HFF-Myc (cell line): ENCODE results near the gene DHX34.

Source experiments
- DNase-seq: peaks from one replicate; pipeline ENCODE4 v3.0.0-alpha.2; 2011; ENCODE audit warnings: low read depth; ENCODE audit errors: extremely low read depth
- H3K4me3 ChIP-seq: replicated peaks from 2 replicates; pipeline ENCODE4 v1.5.1; 2011; ENCODE audit warnings: low read depth, mild to moderate bottlenecking, control low read depth, low read length
- TF ChIP-seq, protein P1 (sequence below): IDR thresholded peaks from 2 replicates; pipeline ENCODE4 v1.5.1; 2012; ENCODE audit warnings: mild to moderate bottlenecking, low read depth, low read length, control low read depth; ENCODE audit errors: missing control alignments

Gene DHX34

GRCh38 chr19:47309608-47310007, 39.5 kb upstream of the DHX34 start, which contains the start of gene C5AR1:
TSS of gene C5AR1 (plus strand) at chr19:47309861. CDS start at chr19:47309896, 35 bp downstream.
- no peak within 1 kb of the TSS for H3K4me3 ChIP-seq
- TF ChIP-seq, protein P1, sequence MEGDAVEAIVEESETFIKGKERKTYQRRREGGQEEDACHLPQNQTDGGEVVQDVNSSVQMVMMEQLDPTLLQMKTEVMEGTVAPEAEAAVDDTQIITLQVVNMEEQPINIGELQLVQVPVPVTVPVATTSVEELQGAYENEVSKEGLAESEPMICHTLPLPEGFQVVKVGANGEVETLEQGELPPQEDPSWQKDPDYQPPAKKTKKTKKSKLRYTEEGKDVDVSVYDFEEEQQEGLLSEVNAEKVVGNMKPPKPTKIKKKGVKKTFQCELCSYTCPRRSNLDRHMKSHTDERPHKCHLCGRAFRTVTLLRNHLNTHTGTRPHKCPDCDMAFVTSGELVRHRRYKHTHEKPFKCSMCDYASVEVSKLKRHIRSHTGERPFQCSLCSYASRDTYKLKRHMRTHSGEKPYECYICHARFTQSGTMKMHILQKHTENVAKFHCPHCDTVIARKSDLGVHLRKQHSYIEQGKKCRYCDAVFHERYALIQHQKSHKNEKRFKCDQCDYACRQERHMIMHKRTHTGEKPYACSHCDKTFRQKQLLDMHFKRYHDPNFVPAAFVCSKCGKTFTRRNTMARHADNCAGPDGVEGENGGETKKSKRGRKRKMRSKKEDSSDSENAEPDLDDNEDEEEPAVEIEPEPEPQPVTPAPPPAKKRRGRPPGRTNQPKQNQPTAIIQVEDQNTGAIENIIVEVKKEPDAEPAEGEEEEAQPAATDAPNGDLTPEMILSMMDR = no peak
- no peak for DNase-seq

- H3K4me3 ChIP-seq = no peak overlapping the region
- TF ChIP-seq, protein P1 = no peak
These were observed 38.8 kb upstream of the DHX34 start for GRCh38 chr19:47310323-47310722.

DNA sequence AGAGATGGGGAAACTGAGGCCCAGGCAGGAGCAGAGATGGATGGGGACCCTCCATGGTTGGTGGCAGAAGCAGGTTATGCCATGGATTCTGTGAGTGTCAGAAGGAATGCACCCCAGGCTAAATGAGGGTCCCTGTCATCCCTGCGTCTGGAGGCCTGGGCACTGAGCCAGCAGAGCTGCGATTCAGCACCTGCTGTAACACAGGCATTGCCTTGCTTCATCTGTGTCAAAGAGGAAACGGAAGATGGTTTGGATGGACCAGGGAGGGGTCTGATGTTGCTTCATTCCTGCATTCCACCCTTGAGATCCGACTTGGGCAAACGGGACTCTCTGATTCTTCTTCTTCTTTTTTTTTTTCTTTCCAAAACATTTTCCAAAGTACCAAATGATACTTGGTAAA, 38.3 kb upstream of the DHX34 start:
- TF ChIP-seq, protein P1 = no peak
- DNase-seq = no peak
- H3K4me3 ChIP-seq = no peak overlapping the region

More at GRCh38 chr19:47310323-47310722, 38.8 kb upstream of the DHX34 start:
- DNase-seq = no peak

DNA sequence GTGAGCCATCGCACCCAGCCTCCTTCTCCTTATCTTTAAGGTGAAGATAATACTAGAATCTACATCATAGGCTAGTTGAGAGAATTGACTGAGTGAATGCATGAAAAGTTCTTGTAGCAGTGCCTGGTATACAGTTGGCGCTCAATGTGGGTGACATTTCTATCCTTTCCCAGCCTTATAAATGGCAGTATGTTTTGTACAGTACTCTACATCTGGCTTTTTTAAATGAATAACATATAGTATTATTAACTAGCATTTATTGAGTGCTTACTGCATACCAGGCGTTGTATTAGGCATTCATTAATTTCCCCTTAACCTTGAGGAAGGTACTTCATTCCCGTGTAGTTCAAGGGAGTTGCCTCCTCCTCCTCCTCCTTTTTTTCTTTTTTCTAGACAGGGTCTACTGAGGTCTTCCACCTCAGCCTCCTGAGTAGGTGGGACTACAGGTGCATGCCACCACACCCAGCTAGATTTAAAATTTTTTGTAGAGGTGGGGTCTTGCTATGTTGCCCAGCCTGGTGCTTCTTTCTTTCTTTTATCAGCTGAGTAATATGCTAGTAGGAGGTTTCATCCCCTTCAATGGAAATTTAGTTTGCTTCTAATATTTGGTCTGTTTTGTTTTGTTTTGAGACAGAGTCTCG, 36.6 kb upstream of the DHX34 start:
- H3K4me3 ChIP-seq = no peak overlapping the region
- no peak for DNase-seq
- TF ChIP-seq, protein P1 = no peak

- TF ChIP-seq, protein P1 = no peak
- no peak overlapping the region for H3K4me3 ChIP-seq
- no peak for DNase-seq
These were observed 35.3 kb upstream of the DHX34 start for GRCh38 chr19:47313754-47314295.

GRCh38 chr19:47315125-47315821, 33.8 kb upstream of the DHX34 start:
- no peak for DNase-seq
- H3K4me3 ChIP-seq = no peak overlapping the region
- TF ChIP-seq, protein P1 = no peak
